ENCODE measurements around the gene HS1BP3. TPM values are rescaled to one million over a fixed set of nuclear protein-coding genes. Genes with fewer than 3 reads are reported as not detected.

The HS1BP3 gene
- total and polyA plus RNA-seq, 2 of the 13 experiments (the other 11 are each of a cell fraction or from before 2014, with no cell fraction given) = 15.2 to 22.0 TPM

DNA sequence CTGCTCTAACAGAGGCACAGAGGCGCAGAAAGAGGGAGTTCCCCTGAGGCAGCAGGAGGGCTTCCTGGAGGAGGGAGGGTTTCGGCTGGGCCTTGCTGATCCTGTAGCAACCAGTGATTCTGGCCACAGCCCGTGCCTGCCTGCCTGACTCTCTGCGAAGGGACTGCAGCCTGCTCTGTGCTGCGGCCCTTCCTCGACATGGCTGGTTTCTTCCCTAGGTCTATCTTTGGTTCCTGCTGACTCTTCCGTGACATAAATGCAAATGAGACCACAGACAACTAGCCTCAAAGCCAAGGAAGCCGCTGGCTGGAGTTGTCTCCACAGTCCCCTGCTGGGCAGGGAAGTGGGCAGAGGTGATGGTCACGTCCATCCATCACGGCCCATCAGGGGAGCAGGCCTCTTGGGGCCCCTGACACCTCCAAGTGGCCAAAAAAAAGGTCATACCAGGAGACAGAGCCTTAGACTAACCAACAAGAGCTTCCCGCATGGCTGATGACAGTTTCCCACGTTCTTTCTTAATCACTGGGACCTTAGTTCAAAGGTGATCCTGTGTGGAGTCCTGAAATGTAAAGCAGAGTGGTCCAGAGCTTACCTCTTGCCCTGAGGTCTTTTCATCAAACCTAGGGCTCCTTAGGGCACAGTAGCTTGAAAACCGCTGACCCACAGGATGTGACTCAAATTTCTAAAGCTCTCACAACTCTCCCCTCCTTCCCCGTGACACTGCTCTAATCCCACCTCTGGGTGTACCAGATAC, 55.3 kb downstream of the HS1BP3 start (continued):
- TF ChIP-seq, protein P1, sequence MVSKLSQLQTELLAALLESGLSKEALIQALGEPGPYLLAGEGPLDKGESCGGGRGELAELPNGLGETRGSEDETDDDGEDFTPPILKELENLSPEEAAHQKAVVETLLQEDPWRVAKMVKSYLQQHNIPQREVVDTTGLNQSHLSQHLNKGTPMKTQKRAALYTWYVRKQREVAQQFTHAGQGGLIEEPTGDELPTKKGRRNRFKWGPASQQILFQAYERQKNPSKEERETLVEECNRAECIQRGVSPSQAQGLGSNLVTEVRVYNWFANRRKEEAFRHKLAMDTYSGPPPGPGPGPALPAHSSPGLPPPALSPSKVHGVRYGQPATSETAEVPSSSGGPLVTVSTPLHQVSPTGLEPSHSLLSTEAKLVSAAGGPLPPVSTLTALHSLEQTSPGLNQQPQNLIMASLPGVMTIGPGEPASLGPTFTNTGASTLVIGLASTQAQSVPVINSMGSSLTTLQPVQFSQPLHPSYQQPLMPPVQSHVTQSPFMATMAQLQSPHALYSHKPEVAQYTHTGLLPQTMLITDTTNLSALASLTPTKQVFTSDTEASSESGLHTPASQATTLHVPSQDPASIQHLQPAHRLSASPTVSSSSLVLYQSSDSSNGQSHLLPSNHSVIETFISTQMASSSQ (IDR thresholded peaks at IDR 0.05; ENCODE audit: low read depth) = no peak
- TF ChIP-seq, protein P1 (CRISPR knock-in tag; IDR thresholded peaks at IDR 0.05; ENCODE audit: borderline replicate concordance) = no peak; the same call in 1 of the 2 replicates
- TF ChIP-seq SIN3A (IDR thresholded peaks at IDR 0.05; ENCODE audit: borderline replicate concordance, low read depth, low read length) (no peak), KLF12 (CRISPR knock-in tag; IDR thresholded peaks at IDR 0.05; ENCODE audit: borderline replicate concordance) (no peak), HOXA7 (CRISPR knock-in tag; IDR thresholded peaks at IDR 0.05) (no peak), MAZ (IDR thresholded peaks at IDR 0.05; ENCODE audit: borderline replicate concordance, low read depth, low read length) (no peak), MAZ (CRISPR knock-in tag; IDR thresholded peaks at IDR 0.05; ENCODE audit: low read depth) (no peak; the same call in 1 of the 2 replicates), ZNF790 (CRISPR knock-in tag; IDR thresholded peaks at IDR 0.05; ENCODE audit: borderline replicate concordance) (no peak), ZNF891 (CRISPR knock-in tag; IDR thresholded peaks at IDR 0.05) (no peak), ZNF430 (CRISPR knock-in tag; IDR thresholded peaks at IDR 0.05) (no peak), NFKB2 (CRISPR knock-in tag; IDR thresholded peaks at IDR 0.05; ENCODE audit: borderline replicate concordance) (peak; percentile 67; the same call in 1 of the 2 replicates)
- TF ChIP-seq, protein P2, sequence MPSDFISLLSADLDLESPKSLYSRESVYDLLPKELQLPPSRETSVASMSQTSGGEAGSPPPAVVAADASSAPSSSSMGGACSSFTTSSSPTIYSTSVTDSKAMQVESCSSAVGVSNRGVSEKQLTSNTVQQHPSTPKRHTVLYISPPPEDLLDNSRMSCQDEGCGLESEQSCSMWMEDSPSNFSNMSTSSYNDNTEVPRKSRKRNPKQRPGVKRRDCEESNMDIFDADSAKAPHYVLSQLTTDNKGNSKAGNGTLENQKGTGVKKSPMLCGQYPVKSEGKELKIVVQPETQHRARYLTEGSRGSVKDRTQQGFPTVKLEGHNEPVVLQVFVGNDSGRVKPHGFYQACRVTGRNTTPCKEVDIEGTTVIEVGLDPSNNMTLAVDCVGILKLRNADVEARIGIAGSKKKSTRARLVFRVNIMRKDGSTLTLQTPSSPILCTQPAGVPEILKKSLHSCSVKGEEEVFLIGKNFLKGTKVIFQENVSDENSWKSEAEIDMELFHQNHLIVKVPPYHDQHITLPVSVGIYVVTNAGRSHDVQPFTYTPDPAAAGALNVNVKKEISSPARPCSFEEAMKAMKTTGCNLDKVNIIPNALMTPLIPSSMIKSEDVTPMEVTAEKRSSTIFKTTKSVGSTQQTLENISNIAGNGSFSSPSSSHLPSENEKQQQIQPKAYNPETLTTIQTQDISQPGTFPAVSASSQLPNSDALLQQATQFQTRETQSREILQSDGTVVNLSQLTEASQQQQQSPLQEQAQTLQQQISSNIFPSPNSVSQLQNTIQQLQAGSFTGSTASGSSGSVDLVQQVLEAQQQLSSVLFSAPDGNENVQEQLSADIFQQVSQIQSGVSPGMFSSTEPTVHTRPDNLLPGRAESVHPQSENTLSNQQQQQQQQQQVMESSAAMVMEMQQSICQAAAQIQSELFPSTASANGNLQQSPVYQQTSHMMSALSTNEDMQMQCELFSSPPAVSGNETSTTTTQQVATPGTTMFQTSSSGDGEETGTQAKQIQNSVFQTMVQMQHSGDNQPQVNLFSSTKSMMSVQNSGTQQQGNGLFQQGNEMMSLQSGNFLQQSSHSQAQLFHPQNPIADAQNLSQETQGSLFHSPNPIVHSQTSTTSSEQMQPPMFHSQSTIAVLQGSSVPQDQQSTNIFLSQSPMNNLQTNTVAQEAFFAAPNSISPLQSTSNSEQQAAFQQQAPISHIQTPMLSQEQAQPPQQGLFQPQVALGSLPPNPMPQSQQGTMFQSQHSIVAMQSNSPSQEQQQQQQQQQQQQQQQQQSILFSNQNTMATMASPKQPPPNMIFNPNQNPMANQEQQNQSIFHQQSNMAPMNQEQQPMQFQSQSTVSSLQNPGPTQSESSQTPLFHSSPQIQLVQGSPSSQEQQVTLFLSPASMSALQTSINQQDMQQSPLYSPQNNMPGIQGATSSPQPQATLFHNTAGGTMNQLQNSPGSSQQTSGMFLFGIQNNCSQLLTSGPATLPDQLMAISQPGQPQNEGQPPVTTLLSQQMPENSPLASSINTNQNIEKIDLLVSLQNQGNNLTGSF (CRISPR knock-in tag; IDR thresholded peaks at IDR 0.05) = no peak
- TF ChIP-seq, protein P3, sequence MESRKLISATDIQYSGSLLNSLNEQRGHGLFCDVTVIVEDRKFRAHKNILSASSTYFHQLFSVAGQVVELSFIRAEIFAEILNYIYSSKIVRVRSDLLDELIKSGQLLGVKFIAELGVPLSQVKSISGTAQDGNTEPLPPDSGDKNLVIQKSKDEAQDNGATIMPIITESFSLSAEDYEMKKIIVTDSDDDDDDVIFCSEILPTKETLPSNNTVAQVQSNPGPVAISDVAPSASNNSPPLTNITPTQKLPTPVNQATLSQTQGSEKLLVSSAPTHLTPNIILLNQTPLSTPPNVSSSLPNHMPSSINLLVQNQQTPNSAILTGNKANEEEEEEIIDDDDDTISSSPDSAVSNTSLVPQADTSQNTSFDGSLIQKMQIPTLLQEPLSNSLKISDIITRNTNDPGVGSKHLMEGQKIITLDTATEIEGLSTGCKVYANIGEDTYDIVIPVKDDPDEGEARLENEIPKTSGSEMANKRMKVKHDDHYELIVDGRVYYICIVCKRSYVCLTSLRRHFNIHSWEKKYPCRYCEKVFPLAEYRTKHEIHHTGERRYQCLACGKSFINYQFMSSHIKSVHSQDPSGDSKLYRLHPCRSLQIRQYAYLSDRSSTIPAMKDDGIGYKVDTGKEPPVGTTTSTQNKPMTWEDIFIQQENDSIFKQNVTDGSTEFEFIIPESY (CRISPR knock-in tag; IDR thresholded peaks at IDR 0.05) = peak; percentile 17; the same call in 1 of the 2 replicates
- TF ChIP-seq, protein P4, sequence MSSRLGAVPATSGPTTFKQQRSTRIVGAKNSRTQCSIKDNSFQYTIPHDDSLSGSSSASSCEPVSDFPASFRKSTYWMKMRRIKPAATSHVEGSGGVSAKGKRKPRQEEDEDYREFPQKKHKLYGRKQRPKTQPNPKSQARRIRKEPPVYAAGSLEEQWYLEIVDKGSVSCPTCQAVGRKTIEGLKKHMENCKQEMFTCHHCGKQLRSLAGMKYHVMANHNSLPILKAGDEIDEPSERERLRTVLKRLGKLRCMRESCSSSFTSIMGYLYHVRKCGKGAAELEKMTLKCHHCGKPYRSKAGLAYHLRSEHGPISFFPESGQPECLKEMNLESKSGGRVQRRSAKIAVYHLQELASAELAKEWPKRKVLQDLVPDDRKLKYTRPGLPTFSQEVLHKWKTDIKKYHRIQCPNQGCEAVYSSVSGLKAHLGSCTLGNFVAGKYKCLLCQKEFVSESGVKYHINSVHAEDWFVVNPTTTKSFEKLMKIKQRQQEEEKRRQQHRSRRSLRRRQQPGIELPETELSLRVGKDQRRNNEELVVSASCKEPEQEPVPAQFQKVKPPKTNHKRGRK (CRISPR knock-in tag; IDR thresholded peaks at IDR 0.05) = no peak

All from HepG2 (cell line).